CD4-positive, alpha-beta T cell treated with Interleukin-12 subunit alpha and Interleukin-12 subunit beta, for 1 hour (primary cell): Measurements from ENCODE around the gene POU5F1.
A peak's percentile ranks its signal among the peaks of the same experiment; 100 is the strongest.
"Not testable (repeated sequence)": the region's sequence is repeated elsewhere in the genome, so short reads cannot be mapped to it uniquely, and the experiment has no call there.

Experiments used
- DNase-seq: peaks from one replicate; pipeline ENCODE4 v3.0.0-alpha.2; 2020

Gene POU5F1

GRCh38 chr6:31189223-31189622 is 18.7 kb upstream of the POU5F1 start:
- not testable (repeated sequence) for DNase-seq

GRCh38 chr6:31187780-31188194 is 17.3 kb upstream of the POU5F1 start:
- no peak for DNase-seq

GRCh38 chr6:31186052-31186734 is 15.7 kb upstream of the POU5F1 start:
- DNase-seq, result no peak

GRCh38 chr6:31185695-31186051 is 15.2 kb upstream of the POU5F1 start:
- DNase-seq, result not testable (repeated sequence)

- not testable (repeated sequence) for DNase-seq
Observed at GRCh38 chr6:31183859-31184258, 13.4 kb upstream of the POU5F1 start.

- DNase-seq, result not testable (repeated sequence)
Observed at GRCh38 chr6:31183287-31183686, 12.8 kb upstream of the POU5F1 start.

GRCh38 chr6:31180500-31180899 is 10.0 kb upstream of the POU5F1 start:
- peak; percentile 81 for DNase-seq

- DNase-seq, result no peak
Observed at GRCh38 chr6:31179896-31180295, 9.4 kb upstream of the POU5F1 start.

GRCh38 chr6:31179042-31179386 is 8.5 kb upstream of the POU5F1 start:
- DNase-seq, result no peak

GRCh38 chr6:31178143-31179041 is 7.9 kb upstream of the POU5F1 start:
- no peak for DNase-seq

GRCh38 chr6:31175971-31176370 is 5.5 kb upstream of the POU5F1 start:
- DNase-seq, result no peak

- DNase-seq, result no peak
Observed at GRCh38 chr6:31174378-31174777, 3.9 kb upstream of the POU5F1 start.

- DNase-seq, result no peak
Observed at GRCh38 chr6:31173406-31173805, 2.9 kb upstream of the POU5F1 start.

GRCh38 chr6:31172973-31173384 is 2.5 kb upstream of the POU5F1 start:
- DNase-seq, result no peak

GRCh38 chr6:31171931-31172905 is 1.7 kb upstream of the POU5F1 start:
- DNase-seq, result no peak

GRCh38 chr6:31170987-31171671 is 647 bp upstream of the POU5F1 start:
- DNase-seq, result no peak

GRCh38 chr6:31169858-31170599 is 453 bp downstream of the POU5F1 start:
- not testable (repeated sequence) for DNase-seq

- no peak for DNase-seq
Observed at GRCh38 chr6:31169123-31169857, 1.2 kb downstream of the POU5F1 start.

- no peak for DNase-seq
Observed at GRCh38 chr6:31168606-31169005, 1.9 kb downstream of the POU5F1 start.

- no peak for DNase-seq
Observed at GRCh38 chr6:31165986-31166385, 4.5 kb downstream of the POU5F1 start.
